HG03196 (cell line): ENCODE data around the gene SCRG1.

Experiments used
- ATAC-seq: cut with Tn5 transposase; IDR thresholded peaks from one replicate; pipeline ENCODE4 v1.9.1; 2021; ENCODE audit not compliant: unreplicated experiment

The SCRG1 gene

GRCh38 chr4:173365359-173365996 lies 33.4 kb downstream of the SCRG1 start:
- ATAC-seq: no peak

GRCh38 chr4:173362666-173363065 lies 36.2 kb downstream of the SCRG1 start:
- ATAC-seq: no peak

DNA sequence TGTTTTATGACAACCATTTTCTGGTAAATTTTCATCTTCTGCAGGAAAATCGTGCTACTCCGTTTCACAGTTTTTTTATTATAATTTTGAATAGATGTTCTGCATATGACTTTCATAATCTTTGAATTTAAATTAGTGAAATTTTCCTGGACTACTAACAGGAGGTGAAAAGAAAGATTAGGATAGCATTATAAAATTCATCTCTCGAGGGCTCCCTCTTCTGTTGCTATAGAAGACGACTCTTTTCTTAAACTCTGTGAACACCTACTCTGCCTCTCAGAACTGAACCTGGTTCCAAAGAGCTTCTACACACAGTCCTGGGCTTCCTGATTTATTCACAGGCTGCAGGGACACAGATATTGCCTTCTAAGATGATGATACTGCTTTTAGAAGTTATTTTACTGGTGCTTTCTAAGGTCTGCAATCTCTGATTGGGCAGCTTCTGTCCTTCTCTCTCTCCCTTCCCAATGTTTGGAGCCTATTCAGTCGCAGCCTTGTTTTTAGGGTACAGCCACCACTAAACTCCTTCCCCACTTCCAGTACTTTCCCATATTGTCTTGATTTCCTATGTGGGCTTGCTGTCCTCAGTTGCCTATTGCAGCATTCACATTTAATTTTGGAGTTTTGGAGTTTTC lies 38.2 kb downstream of the SCRG1 start:
- ATAC-seq: no peak

- ATAC-seq: no peak
These were observed 41.0 kb downstream of the SCRG1 start for GRCh38 chr4:173357939-173358338.

- ATAC-seq: no peak
These were observed 51.4 kb downstream of the SCRG1 start for GRCh38 chr4:173347467-173347866.

GRCh38 chr4:173346074-173346473 lies 52.8 kb downstream of the SCRG1 start:
- no peak for ATAC-seq

- no peak for ATAC-seq
These were observed 53.3 kb downstream of the SCRG1 start for GRCh38 chr4:173345648-173346047.

GRCh38 chr4:173343832-173344397 lies 55.0 kb downstream of the SCRG1 start:
- no peak for ATAC-seq

DNA sequence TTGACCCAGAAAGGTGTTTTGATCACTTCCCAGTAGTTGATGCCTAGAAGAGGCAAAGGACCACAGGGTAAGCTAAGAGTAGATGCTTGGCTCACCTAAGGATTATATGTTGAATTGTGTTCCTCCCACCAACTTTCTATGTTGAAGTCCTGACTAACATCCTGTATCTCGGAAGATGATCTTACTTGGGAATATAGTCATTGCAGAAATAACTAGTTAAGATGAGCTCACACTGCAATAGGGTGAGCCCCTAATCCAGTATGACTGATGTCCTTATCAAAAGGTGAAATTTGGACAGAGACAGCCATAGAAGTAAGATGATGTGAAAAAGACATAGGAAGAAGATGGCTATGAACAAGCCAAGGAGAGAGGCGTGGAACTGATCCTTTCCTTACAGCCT lies 61.5 kb downstream of the SCRG1 start:
- ATAC-seq: no peak

GRCh38 chr4:173334891-173335752 lies 63.8 kb downstream of the SCRG1 start:
- ATAC-seq: peak; percentile 44
